Hypothalamus (tissue), 51 donors: Measurements from ENCODE around the gene TTL.

Experiments used
- DNase-seq, 51 donors: peaks; one replicate each; lab custom pipeline; 2025; lab: John Stamatoyannopoulos, UW

Gene TTL

DNA sequence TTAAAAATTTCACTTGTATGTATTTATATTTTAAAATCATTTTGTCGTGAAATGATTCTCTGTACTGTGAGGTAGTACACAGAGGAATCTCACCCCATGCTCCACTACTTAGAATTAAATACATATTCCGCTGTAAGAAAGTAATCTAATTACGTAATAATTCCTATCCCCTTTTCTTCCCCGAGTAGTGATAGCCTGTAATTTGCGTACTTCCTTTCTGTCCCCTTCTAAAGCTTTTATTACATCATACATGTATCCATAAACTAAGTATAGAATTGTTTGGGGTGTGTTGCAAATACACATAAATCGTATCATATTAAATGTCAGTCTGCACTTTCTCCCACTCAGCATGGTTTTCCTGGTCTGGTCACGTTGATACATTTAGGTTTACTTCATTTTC lies 90.0 kb downstream of the TTL start:
- DNase-seq = no peak

DNA sequence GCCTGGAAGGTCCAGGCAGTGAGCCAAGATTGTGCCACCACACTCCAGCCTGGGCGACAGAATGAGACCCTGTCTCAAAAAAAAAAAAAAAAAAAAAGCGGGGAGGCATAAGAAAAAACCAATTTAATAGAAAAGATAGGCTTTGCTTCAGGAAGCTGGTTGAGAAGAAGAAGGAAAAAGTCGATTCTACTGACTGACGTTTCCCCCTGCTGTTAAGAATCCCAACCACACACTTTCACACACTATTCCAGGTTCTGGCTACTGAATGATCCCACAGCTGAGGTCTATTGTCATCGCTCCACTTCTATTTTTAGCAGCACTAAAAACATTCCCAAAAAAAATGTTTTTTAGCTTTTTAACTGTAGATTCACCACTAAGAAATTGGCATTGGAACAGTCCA lies 95.8 kb downstream of the TTL start:
- DNase-seq = no peak

DNA sequence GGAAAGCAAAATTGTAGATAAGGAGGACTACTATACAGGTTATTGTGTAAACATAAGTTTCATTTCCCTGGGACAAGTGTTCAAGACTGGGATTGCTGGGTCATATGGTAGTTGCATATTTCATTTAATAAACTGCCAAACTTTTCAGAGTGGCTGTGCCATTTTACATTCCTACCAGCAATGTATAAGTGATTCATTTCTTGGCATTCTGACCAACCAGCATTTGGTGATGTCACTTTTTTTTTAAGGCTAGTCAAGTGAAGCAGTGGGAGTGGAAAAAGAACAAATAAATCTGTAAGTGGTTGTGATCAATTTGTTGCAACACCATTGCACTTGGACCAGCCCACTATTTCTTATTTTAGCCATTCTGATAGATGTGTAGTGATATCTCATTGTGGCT lies 97.3 kb downstream of the TTL start:
- no peak for DNase-seq

DNA sequence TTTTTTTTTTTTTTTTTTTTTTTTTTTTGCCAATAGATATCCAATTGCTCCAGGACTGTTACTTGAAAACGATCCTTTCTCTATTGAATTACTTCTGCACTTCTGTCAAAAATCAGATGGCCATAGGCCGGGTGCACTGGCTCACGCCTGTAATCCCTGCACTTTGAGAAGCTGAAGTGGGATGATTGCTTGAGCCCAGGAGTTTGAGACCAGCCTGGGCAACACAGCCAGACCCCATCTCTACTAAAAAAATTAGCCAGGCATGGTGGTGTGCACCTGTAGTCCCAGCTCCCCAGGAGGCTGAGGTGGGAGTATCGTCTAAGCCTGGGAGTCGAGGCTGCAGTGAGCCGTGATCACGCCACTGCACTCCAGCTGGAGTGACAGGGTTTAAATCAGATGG lies 98.1 kb downstream of the TTL start:
- no peak for DNase-seq

DNA sequence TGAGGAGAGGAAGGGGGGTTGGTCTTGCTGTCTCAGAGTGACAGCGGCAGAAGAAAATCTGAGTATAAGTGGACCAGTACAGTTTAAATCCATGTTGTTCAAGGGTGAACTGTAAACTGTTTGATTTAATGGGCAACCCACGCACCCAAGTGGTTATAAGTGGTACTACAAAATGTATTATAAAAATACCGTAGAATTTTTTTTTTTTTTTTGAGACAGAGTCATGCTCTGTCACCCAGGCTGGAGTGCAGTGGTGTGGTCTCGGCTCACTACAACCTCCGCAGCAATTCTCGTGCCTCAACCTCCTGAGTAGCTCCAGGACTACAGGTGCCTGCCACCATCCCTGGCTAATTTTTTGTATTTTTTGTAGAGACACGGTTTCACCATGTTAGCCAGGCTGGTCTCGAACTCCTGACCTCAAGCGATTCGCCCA lies 100.4 kb downstream of the TTL start:
- DNase-seq = peak in 5 of 51 donors; percentile 2 to 28 (median 7)

DNA sequence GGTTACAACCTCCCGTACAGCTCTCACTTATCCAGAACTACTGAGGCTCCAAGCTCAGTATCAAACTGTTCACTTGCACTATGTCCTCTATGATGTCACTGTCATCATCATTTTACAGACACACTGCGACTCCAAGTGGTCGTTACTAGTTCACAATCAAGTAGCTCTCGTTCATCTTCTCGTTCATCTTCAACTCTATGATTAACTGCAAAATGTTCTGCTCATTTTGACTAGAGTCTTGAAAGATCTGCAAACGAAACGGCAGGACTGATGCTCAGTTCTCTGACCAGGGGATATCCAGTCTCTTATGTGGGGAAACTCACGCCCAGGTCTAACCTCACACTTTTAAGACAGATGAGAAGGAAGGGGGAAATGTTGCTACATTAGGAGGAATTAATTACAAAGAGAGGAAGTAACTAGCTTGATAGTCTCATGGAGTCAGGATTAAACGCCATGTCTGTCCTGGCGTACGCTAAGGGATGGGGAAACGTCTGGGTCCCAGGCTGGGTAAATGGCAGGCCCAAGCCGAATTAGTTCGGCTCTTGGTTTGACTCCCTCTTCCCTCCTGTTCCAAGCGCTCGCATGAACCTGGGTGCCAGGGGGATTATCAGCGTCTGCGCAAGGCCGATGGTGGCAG lies 101.7 kb downstream of the TTL start:
- peak in 3 of 51 donors; percentile 44 to 68 (median 49) for DNase-seq

DNA sequence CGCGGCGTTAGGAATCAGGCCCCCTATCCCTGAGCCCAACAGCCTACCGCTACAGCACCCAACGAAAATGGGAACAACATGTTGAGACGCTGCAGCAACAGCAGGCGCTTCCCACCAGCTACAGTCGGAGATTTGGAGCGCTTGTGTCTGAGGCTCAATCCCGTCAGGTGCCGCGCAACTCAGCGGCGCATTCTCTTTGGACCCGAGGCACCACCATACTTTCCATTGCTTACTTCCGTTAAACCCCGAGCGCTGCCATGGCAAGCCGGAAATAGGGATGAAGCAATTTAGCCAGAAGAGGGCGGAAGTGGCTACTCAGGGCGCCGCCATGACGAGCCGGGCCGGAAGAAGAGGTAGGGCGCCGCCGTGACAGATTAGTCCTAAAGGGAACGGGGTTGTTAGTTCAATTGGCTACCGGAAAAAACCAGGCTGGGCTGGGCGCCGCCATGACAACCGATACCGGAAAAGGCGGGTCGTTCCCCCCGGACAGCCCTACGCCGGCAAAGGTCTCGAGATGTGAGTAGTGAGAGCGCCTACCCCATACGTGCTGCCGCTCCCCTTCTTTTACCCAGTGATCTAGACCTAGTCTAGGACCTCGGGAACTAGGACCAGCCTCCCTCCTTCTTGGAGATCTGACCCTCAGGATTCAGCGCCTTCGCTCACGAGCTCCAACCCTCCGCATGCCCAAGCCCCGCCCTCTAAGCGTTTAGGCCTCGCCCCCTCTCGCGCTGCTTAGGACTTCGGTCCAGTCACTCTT lies 102.4 kb downstream of the TTL start, which contains the start of gene CHCHD5:
TSS of gene CHCHD5 (plus strand) at position 476 of the 757 bp plus-strand sequence. CDS start at position 515, 39 bp downstream.
- DNase-seq = peak; percentile 65 to 98 (median 93)

DNA sequence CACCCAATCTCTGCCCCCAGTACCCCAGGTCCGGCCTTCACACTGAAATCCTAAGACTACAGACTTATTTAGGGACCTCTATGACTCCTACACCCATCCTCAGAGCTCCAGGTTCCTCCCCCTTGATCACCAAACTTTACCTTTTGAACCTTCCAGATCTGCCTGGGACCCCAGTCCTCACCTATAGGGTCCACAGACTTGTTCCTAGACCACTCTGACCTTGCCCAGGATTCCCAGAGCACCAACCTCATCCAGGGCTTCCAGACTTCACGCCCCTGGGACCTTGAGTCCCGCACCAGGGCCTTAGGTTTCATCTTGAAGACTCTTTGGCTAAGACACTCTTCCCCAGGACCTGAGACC lies 102.9 kb downstream of the TTL start:
- peak in 1 of 51 donors; percentile 44 for DNase-seq

DNA sequence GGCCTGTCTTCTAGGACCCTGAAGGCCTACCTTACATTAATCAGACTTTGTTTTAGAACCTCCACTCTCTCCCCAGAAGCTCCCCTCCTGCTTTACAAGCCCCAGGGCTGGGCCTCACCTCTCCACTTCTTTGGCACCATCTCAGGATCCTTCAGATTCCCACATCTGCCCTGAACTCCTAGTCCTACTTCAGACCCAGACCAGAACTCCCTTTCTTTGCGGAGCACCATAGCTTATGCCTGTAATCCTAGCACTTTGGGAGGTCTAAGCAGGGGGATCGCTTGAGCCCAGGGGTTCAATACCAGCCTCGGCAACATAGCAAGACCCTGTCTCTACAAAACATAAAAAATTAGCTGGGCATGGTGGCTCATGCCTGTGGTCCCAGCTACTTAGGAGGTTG lies 103.4 kb downstream of the TTL start:
- no peak for DNase-seq

DNA sequence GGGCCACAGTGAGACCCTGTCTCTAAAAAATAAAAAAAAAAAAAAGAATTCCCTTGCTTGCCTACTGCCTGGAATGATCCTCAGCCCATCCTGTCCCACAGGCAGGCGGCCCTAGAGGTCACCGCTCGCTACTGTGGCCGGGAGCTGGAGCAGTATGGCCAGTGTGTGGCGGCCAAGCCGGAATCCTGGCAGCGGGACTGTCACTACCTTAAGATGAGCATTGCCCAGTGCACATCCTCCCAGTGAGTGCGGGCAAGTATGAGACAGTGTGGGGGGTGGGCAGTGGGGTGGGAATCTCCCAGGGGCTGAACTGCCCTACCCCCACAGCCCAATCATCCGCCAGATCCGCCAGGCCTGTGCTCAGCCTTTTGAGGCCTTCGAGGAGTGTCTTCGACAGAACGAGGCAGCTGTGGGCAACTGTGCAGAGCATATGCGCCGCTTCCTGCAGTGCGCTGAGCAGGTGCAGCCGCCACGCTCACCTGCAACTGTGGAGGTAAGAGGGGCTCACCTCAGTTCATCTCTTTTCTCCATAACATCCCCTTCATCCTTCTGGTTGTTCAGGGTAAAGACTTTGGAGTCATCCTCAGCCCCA lies 104.0 kb downstream of the TTL start:
- no peak for DNase-seq

DNA sequence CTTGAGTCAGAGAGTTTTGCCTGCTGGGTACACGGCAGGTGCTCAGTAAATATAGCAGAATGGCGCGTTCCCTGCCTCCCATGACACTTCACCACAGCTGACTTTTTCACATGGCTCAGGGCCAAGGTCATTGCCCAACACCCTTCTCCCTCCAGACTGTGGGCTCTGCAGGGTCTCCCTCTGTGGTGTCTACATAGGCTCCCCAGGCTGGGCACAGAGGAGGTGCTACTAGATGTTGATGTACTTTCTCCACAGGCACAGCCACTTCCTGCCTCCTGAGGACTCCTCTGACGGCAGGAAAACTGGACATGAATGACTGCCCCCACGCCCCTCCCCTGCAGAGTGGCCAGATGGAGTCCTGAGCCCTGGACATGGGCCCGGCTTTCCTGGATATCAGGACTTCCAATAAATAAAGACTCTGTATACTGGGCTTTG lies 106.7 kb downstream of the TTL start:
- DNase-seq = no peak
